H1 (cell line): ENCODE data around the gene CD8B2. TPM values are rescaled to one million over a fixed set of nuclear protein-coding genes. Genes with fewer than 3 reads are reported as not detected.
"Not testable (repeated sequence)": the region's sequence is repeated elsewhere in the genome, so short reads cannot be mapped to it uniquely, and the experiment has no call there.

Experiments
- CTCF ChIA-PET: fragments of 300-600 bp; sonication (Branson Sonifier 250); formaldehyde crosslinking; loops from one replicate; lab custom pipeline; 2021; ENCODE audit not compliant: partially characterized antibody; lab: Charles Lee
- POLR2A ChIA-PET: fragments of 300-600 bp; sonication (Branson Sonifier 250); formaldehyde crosslinking; loops from one replicate; lab custom pipeline; 2021; ENCODE audit warnings: inconsistent platforms; ENCODE audit not compliant: partially characterized antibody; lab: Charles Lee
- DNase-seq, 2 experiments: peaks; one replicate each; pipeline versions ENCODE4 v3.0.0 to v3.0.0-alpha.2; 2010 to 2022; ENCODE audit warnings: low spot score in 2 of 2, low read depth in 1 of 2, mixed read lengths in 1 of 2
- FAIRE-seq: peaks from 2 replicates; lab custom pipeline; 2011; peaks lifted over from hg19 to GRCh38; lab: Jason Lieb, UNC
- H2AFZ ChIP-seq: 2 replicates; pipeline ENCODE4 v1.8.1; 2012; ENCODE audit warnings: low read length, inconsistent platforms
- H2AK5ac ChIP-seq: 2 replicates; pipeline ENCODE4 v1.6.1; 2013; ENCODE audit warnings: low read depth, low read length
- H2BK120ac ChIP-seq: replicated peaks from 2 replicates; pipeline ENCODE3; 2013; ENCODE audit warnings: low read depth, low read length, inconsistent platforms
- H2BK12ac ChIP-seq: 2 replicates; pipeline ENCODE4 v1.6.1; 2013; ENCODE audit warnings: low read depth, low read length
- H2BK15ac ChIP-seq: 2 replicates; pipeline ENCODE4 v1.6.1; 2013; ENCODE audit warnings: low read length
- H2BK20ac ChIP-seq: 2 replicates; pipeline ENCODE4 v1.6.1; 2013; ENCODE audit warnings: low read length
- H2BK5ac ChIP-seq: 2 replicates; pipeline ENCODE4 v1.6.1; 2013; ENCODE audit warnings: low read depth, low read length
- H3K14ac ChIP-seq: 2 replicates; pipeline ENCODE4 v1.6.1; 2013; ENCODE audit warnings: inconsistent platforms; ENCODE audit not compliant: insufficient read length
- H3K18ac ChIP-seq: 2 replicates; pipeline ENCODE4 v1.6.1; 2013; ENCODE audit warnings: low read length; ENCODE audit errors: extremely low read depth
- H3K23ac ChIP-seq: 2 replicates; pipeline ENCODE4 v1.6.1; 2013; ENCODE audit warnings: inconsistent platforms; ENCODE audit not compliant: insufficient read length
- H3K23me2 ChIP-seq: 2 replicates; pipeline ENCODE4 v1.6.1; 2013; ENCODE audit warnings: low read depth, low read length
- H3K27ac ChIP-seq: 2 replicates; pipeline ENCODE4 v1.6.1; 2011; ENCODE audit warnings: low read depth, low read length, inconsistent platforms
- H3K27me3 ChIP-seq, 4 experiments: replicated peaks in 1 of 4; 1 replicate in 1 of 4; 2 replicates in 3 of 4; pipeline versions ENCODE4 v1.6.1 to v1.8.1; 2011 to 2013; ENCODE audit warnings: low read length in 3 of 4, mild to moderate bottlenecking in 3 of 4, inconsistent platforms in 2 of 4, mixed read lengths in 2 of 4, moderate library complexity in 1 of 4; ENCODE audit not compliant: control insufficient read depth in 3 of 4, insufficient read depth in 3 of 4; ENCODE audit errors: extremely low read depth in 1 of 4
- H3K36me3 ChIP-seq, 4 experiments: 2 replicates each; pipeline versions ENCODE4 v1.6.1 to v1.8.1; 2011 to 2013; ENCODE audit warnings: mild to moderate bottlenecking in 4 of 4, low read length in 3 of 4, moderate library complexity in 2 of 4, control low read depth in 1 of 4, inconsistent platforms in 1 of 4; ENCODE audit not compliant: insufficient read depth in 4 of 4, control insufficient read depth in 2 of 4
- H3K4ac ChIP-seq: replicated peaks from 2 replicates; pipeline ENCODE3; 2013; ENCODE audit warnings: low read length, low read depth, mixed read lengths, inconsistent platforms; ENCODE audit not compliant: insufficient read length
- H3K4me1 ChIP-seq, 4 experiments: replicated peaks in 1 of 4; 1 replicate in 1 of 4; 2 replicates in 3 of 4; pipeline versions ENCODE4 v1.6.1 to v1.8.1; 2011 to 2013; ENCODE audit warnings: low read length in 3 of 4, inconsistent platforms in 2 of 4, mixed read lengths in 1 of 4; ENCODE audit not compliant: insufficient read depth in 4 of 4, control insufficient read depth in 3 of 4
- H3K4me2 ChIP-seq, 2 experiments: 2 replicates each; pipeline versions ENCODE4 v1.6.1 to v1.8.1; 2011 to 2013; ENCODE audit warnings: low read depth in 2 of 2, low read length in 2 of 2, control low read depth in 1 of 2, inconsistent platforms in 1 of 2, mild to moderate bottlenecking in 1 of 2; ENCODE audit not compliant: insufficient read depth in 1 of 2
- H3K4me3 ChIP-seq, 4 experiments: fragments of 200-600, 300-600 bp in 1 of 4; sonication (generic), shearing (Covaris generic), sonication (Bioruptor Twin) in 1 of 4; 2 replicates each; pipeline versions ENCODE4 v1.5.1 to v1.8.1; 2011 to 2016; ENCODE audit warnings: low read length in 4 of 4, low read depth in 3 of 4, control low read depth in 2 of 4, inconsistent platforms in 2 of 4, mild to moderate bottlenecking in 2 of 4, mixed read lengths in 1 of 4, moderate library complexity in 1 of 4; ENCODE audit not compliant: insufficient read depth in 2 of 4; ENCODE audit errors: extremely low read depth in 1 of 4
- H3K56ac ChIP-seq: replicated peaks from 2 replicates; pipeline ENCODE3; 2013; ENCODE audit warnings: low read depth, mild to moderate bottlenecking, mixed read lengths, low read length, inconsistent platforms; ENCODE audit not compliant: insufficient read length
- H3K79me1 ChIP-seq: 2 replicates; pipeline ENCODE4 v1.6.1; 2013; ENCODE audit warnings: low read depth, low read length, control low read depth
- H3K79me2 ChIP-seq, 2 experiments: 2 replicates each; pipeline versions ENCODE4 v1.6.1 to v1.8.1; 2012 to 2013; ENCODE audit warnings: low read length in 2 of 2, mild to moderate bottlenecking in 2 of 2, inconsistent platforms in 1 of 2; ENCODE audit not compliant: insufficient read depth in 2 of 2, control insufficient read depth in 1 of 2
- H3K9ac ChIP-seq, 4 experiments: replicated peaks in 1 of 4; 1 replicate in 1 of 4; 2 replicates in 3 of 4; pipeline versions ENCODE4 v1.6.1 to v1.8.1; 2011 to 2013; ENCODE audit warnings: low read depth in 3 of 4, low read length in 3 of 4, control low read depth in 2 of 4, mild to moderate bottlenecking in 2 of 4, moderate library complexity in 2 of 4, inconsistent platforms in 1 of 4; ENCODE audit errors: extremely low read depth in 1 of 4
- H3K9me3 ChIP-seq, 2 experiments: 2 replicates each; pipeline versions ENCODE4 v1.6.1 to v1.8.1; 2012 to 2013; ENCODE audit warnings: mild to moderate bottlenecking in 2 of 2, moderate library complexity in 2 of 2, control low read depth in 1 of 2, inconsistent platforms in 1 of 2, low read depth in 1 of 2, low read length in 1 of 2, mixed read lengths in 1 of 2; ENCODE audit not compliant: insufficient read depth in 2 of 2
- H4K20me1 ChIP-seq, 2 experiments: replicated peaks in 1 of 2; 2 replicates each; pipeline versions ENCODE3 to v1.8.1; 2011 to 2013; ENCODE audit warnings: inconsistent platforms in 2 of 2, low read length in 2 of 2, mild to moderate bottlenecking in 1 of 2; ENCODE audit not compliant: insufficient read depth in 2 of 2, control insufficient read depth in 1 of 2
- H4K5ac ChIP-seq: 2 replicates; pipeline ENCODE4 v1.6.1; 2013; ENCODE audit warnings: low read length, low read depth, mixed read lengths, inconsistent platforms; ENCODE audit not compliant: insufficient read length
- H4K8ac ChIP-seq: 2 replicates; pipeline ENCODE4 v1.8.0; 2013; ENCODE audit warnings: mild to moderate bottlenecking, moderate library complexity, low read length, inconsistent platforms; ENCODE audit not compliant: insufficient read depth; ENCODE audit errors: extremely low read depth
- H4K91ac ChIP-seq: replicated peaks from 2 replicates; pipeline ENCODE3; 2013; ENCODE audit warnings: low read length, mixed read lengths, inconsistent platforms; ENCODE audit not compliant: insufficient read length
- WGBS, 2 experiments: shearing (Covaris generic) in 1 of 2; methylation state at CpG; one replicate each; pipeline versions ENCODE4 v1.1.6 to v1.1.7; 2013 to 2015; ENCODE audit warnings: low lambda C conversion rate in 2 of 2, mixed read lengths in 2 of 2, inconsistent platforms in 1 of 2, low coverage in 1 of 2, missing lambda C conversion rate in 1 of 2; ENCODE audit not compliant: insufficient replicate concordance in 2 of 2, insufficient coverage in 1 of 2, insufficient read length in 1 of 2; ENCODE audit errors: extremely low coverage in 1 of 2, missing lambda C conversion rate in 1 of 2; 5-methylcytosine and 5-hydroxymethylcytosine counted together
- polyA plus RNA-seq, 7 experiments: library from polyadenylated mRNA; depleted of rRNA in 3 of 7; stranded (reverse) in 5 of 7; unstranded in 2 of 7; fragments of >200 nt in 5 of 7; fragments of 200-250 nt in 2 of 7; gene quantifications; 1 replicate in 5 of 7; 2 replicates in 1 of 7; 4 replicates in 1 of 7; pipeline versions ENCODE4 v1.2.1 to v1.2.3, GENCODE V29; 2011 to 2013; ENCODE audit warnings: missing spikeins in 2 of 7, mixed read lengths in 2 of 7
- total RNA-seq: library from RNA; stranded (reverse); fragmentation: NEBNext Ultra II Directional; extraction: Animal tissue kit (Norgen Biotek cat#: 25700); gene quantifications from 2 replicates; pipeline ENCODE4 v1.2.1, GENCODE V29; 2021

CD8B2 gene
- total and polyA plus RNA-seq, 2 of the 8 experiments (the other 6 are each of a cell fraction or from before 2014, with no cell fraction given), result 0.03 TPM; not detected in 1

GRCh38 chr2:106504192-106504591, 17.0 kb downstream of the CD8B2 start:
- POLR2A ChIA-PET, CTCF ChIA-PET, H2BK120ac ChIP-seq: not testable (repeated sequence)

GRCh38 chr2:106504787-106505186, 17.6 kb downstream of the CD8B2 start:
- H3K9ac ChIP-seq, H2BK5ac ChIP-seq, H4K5ac ChIP-seq, H3K23me2 ChIP-seq, CTCF ChIA-PET, H4K91ac ChIP-seq, H2AK5ac ChIP-seq, H4K20me1 ChIP-seq, H4K8ac ChIP-seq, H3K79me2 ChIP-seq, H3K27ac ChIP-seq, H2BK15ac ChIP-seq, H3K14ac ChIP-seq, H2BK20ac ChIP-seq, H3K4ac ChIP-seq, H3K56ac ChIP-seq, H3K18ac ChIP-seq, H3K27me3 ChIP-seq, FAIRE-seq, H3K4me2 ChIP-seq, H2AFZ ChIP-seq, H3K79me1 ChIP-seq, H3K4me1 ChIP-seq, H2BK12ac ChIP-seq, DNase-seq, H3K9me3 ChIP-seq, H3K36me3 ChIP-seq, H3K23ac ChIP-seq, H2BK120ac ChIP-seq, POLR2A ChIA-PET, H3K4me3 ChIP-seq: not testable (repeated sequence)
- 91% methylated on average over 4 of the region's 4 CpGs; no CpG with 5 or more reads in 1 of the 2 experiments for WGBS, 2 experiments

More at GRCh38 chr2:106504192-106504591, 17.0 kb downstream of the CD8B2 start:
- H3K79me1 ChIP-seq, H4K20me1 ChIP-seq, H2AK5ac ChIP-seq, H2BK12ac ChIP-seq, H2BK20ac ChIP-seq, H3K27me3 ChIP-seq, H4K5ac ChIP-seq, H3K27ac ChIP-seq, H2AFZ ChIP-seq, H3K9me3 ChIP-seq, H3K18ac ChIP-seq, H4K8ac ChIP-seq, FAIRE-seq, H3K23me2 ChIP-seq, H3K79me2 ChIP-seq, H3K4ac ChIP-seq, H3K4me2 ChIP-seq, H3K36me3 ChIP-seq, H2BK15ac ChIP-seq, H3K56ac ChIP-seq, H4K91ac ChIP-seq, H3K4me3 ChIP-seq, H2BK5ac ChIP-seq, H3K14ac ChIP-seq, DNase-seq, H3K9ac ChIP-seq, H3K4me1 ChIP-seq, H3K23ac ChIP-seq: not testable (repeated sequence)
- 86% methylated on average over 11 of the region's 11 CpGs; no CpG with 5 or more reads in 1 of the 2 experiments for WGBS, 2 experiments
